IPS-18c (cell line): Measurements from ENCODE around the gene MUC5B.

ENCODE experiments used
- H3K4me3 ChIP-seq: 2 replicates; pipeline ENCODE4 v1.7.0; 2013; ENCODE audit warnings: low read depth, mild to moderate bottlenecking, low read length, moderate library complexity; ENCODE audit not compliant: insufficient read depth
- H3K9me3 ChIP-seq: one replicate; pipeline ENCODE4 v1.6.1; 2013; ENCODE audit warnings: mild to moderate bottlenecking, low read length, moderate library complexity; ENCODE audit not compliant: control insufficient read depth, insufficient read depth

Gene MUC5B

GRCh38 chr11:1199751-1200610, 22.9 kb upstream of the MUC5B start:
- no peaks in the 10 kb centered on the region for H3K9me3 ChIP-seq

GRCh38 chr11:1200611-1201191, 22.2 kb upstream of the MUC5B start:
- no peak overlapping the region for H3K4me3 ChIP-seq
- no peaks in the 10 kb centered on the region for H3K9me3 ChIP-seq

More at GRCh38 chr11:1199751-1200610, 22.9 kb upstream of the MUC5B start:
- no peak overlapping the region for H3K4me3 ChIP-seq

GRCh38 chr11:1201395-1202153, 21.3 kb upstream of the MUC5B start:
- no peaks in the 10 kb centered on the region for H3K9me3 ChIP-seq
- H3K4me3 ChIP-seq: no peak overlapping the region

GRCh38 chr11:1202154-1202775, 20.6 kb upstream of the MUC5B start:
- Histone ChIP-seq H3K4me3 (no peak overlapping the region), H3K9me3 (no peaks in the 10 kb centered on the region)

GRCh38 chr11:1202776-1203504, 19.9 kb upstream of the MUC5B start:
- Histone ChIP-seq H3K4me3 (no peak overlapping the region), H3K9me3 (no peaks in the 10 kb centered on the region)

GRCh38 chr11:1203505-1204271, 19.2 kb upstream of the MUC5B start:
- no peak overlapping the region for H3K4me3 ChIP-seq

GRCh38 chr11:1204381-1205101, 18.3 kb upstream of the MUC5B start:
- Histone ChIP-seq H3K4me3 (no peak overlapping the region), H3K9me3 (no peaks in the 10 kb centered on the region)

More at GRCh38 chr11:1203505-1204271, 19.2 kb upstream of the MUC5B start:
- H3K9me3 ChIP-seq: no peaks in the 10 kb centered on the region

- no peaks in the 10 kb centered on the region for H3K9me3 ChIP-seq
- H3K4me3 ChIP-seq: no peak overlapping the region
These were observed 17.5 kb upstream of the MUC5B start for GRCh38 chr11:1205121-1205986.

- Histone ChIP-seq H3K9me3 (no peaks in the 10 kb centered on the region), H3K4me3 (no peak overlapping the region)
These were observed 16.9 kb upstream of the MUC5B start for GRCh38 chr11:1205987-1206331.

- H3K9me3 ChIP-seq: no peaks in the 10 kb centered on the region
- H3K4me3 ChIP-seq: no peak overlapping the region
These were observed 16.2 kb upstream of the MUC5B start for GRCh38 chr11:1206391-1207271.

GRCh38 chr11:1207401-1208143, 15.3 kb upstream of the MUC5B start:
- Histone ChIP-seq H3K9me3 (no peaks in the 10 kb centered on the region), H3K4me3 (no peak overlapping the region)

- no peak overlapping the region for H3K4me3 ChIP-seq
- no peaks in the 10 kb centered on the region for H3K9me3 ChIP-seq
These were observed 14.8 kb upstream of the MUC5B start for GRCh38 chr11:1208144-1208393.

- no peak overlapping the region for H3K4me3 ChIP-seq
- H3K9me3 ChIP-seq: no peaks in the 10 kb centered on the region
These were observed 14.2 kb upstream of the MUC5B start for GRCh38 chr11:1208394-1209261.
